ENCODE data around the gene SLC2A10. TPM values are rescaled to one million over a fixed set of nuclear protein-coding genes. Genes with fewer than 3 reads are reported as not detected.

Gene SLC2A10
- polyA plus RNA-seq (not detected in 3 replicates), polyA minus RNA-seq (not detected in 3 replicates)
- not detected for polyA plus RNA-seq (2011; ENCODE audit: low read depth)
- polyA plus RNA-seq (2011; cell fraction: cytosol; rRNA removed), result not detected in 2 replicates
- not detected in 2 replicates for polyA plus RNA-seq (2011; cell fraction: nucleus; rRNA removed)
- not detected in 2 replicates for polyA plus RNA-seq (2012; ENCODE audit: low replicate concordance)
- polyA minus RNA-seq (2011; cell fraction: cytosol; rRNA and poly(A)+ RNA removed), result not detected
- not detected in 2 replicates for polyA minus RNA-seq (2011; cell fraction: nucleus; rRNA and poly(A)+ RNA removed)

- Histone ChIP-seq H3K4me2 (ENCODE audit: control insufficient read depth, extremely low read depth, insufficient read depth, low read depth, low read length) (peak within 1 kb of the TSS; percentile 16), H3K27me3 (ENCODE audit: control insufficient read depth, extremely low read depth, insufficient read depth, low read length) (peaks cover 45% of the 10 kb centered on the region)
- dilution Hi-C loops (cut with MboI; ENCODE audit: extremely low pct_ligation_motif_present, low sequenced_read_pairs), result no loop called here
These were observed at the start of gene SLC2A10 for GRCh38 chr20:46709459-46710152. SLC2A10 (plus strand) TSS chr20:46709649; CDS start chr20:46709737, 88 bp downstream.

GRCh38 chr20:46660487-46660886 is 49.0 kb upstream of the SLC2A10 start:
- Histone ChIP-seq H3K4me1 (ENCODE audit: control insufficient read depth, extremely low read depth, insufficient read depth, low read length) (no peaks in the 10 kb centered on the region), H3K9me3 (ENCODE audit: control insufficient read depth, low read depth, low read length) (no peaks in the 10 kb centered on the region), H3K4me3 (ENCODE audit: control insufficient read depth in 2 of 3, extremely low read depth in 1 of 3, insufficient read depth in 2 of 3, low read depth in 1 of 3, low read length in 3 of 3) (no peak overlapping the region), H3K9me1 (ENCODE audit: control insufficient read depth, extremely low read depth, insufficient read depth, low read length) (no peaks in the 10 kb centered on the region), H3K27me3 (ENCODE audit: control insufficient read depth, extremely low read depth, insufficient read depth, low read length) (no peaks in the 10 kb centered on the region), H2AFZ (ENCODE audit: control insufficient read depth, low read length) (no peak overlapping the region), H4K20me1 (ENCODE audit: control insufficient read depth, extremely low read depth, insufficient read depth, low read length) (no peaks in the 10 kb centered on the region), H3K36me3 (ENCODE audit: control insufficient read depth in 2 of 2, extremely low read depth in 1 of 2, insufficient read depth in 2 of 2, low read length in 2 of 2) (no peaks in the 10 kb centered on the region), H3K79me2 (ENCODE audit: control insufficient read depth, insufficient read depth, low read length) (no peaks in the 10 kb centered on the region), H3K9ac (ENCODE audit: control insufficient read depth, extremely low read depth, insufficient read depth, low read length) (no peak overlapping the region), H3K4me2 (ENCODE audit: control insufficient read depth, extremely low read depth, insufficient read depth, low read depth, low read length) (no peak overlapping the region), H3K27ac (ENCODE audit: control insufficient read depth, insufficient read depth, low read length) (no peak overlapping the region)
- DNase-seq (ENCODE audit: low read depth, low spot score) (no peak), FAIRE-seq (no peak)
- no peak for TF ChIP-seq EZH2 (IDR thresholded peaks at IDR 0.05; ENCODE audit: low read length)
- TF ChIP-seq CTCF (optimal IDR thresholded peaks at IDR 0.05 in 1 of 3, IDR thresholded peaks at IDR 0.05 in 1 of 3, conservative IDR thresholded peaks at IDR 0.05 in 1 of 3; ENCODE audit: extremely low read depth in 1 of 3, insufficient read depth in 2 of 3, low read length in 3 of 3), result no peak
- dilution Hi-C loops (cut with MboI; ENCODE audit: extremely low pct_ligation_motif_present, low sequenced_read_pairs), result no loop called here

More at GRCh38 chr20:46709459-46710152, at the start of gene SLC2A10:
- Histone ChIP-seq H3K9ac (ENCODE audit: control insufficient read depth, extremely low read depth, insufficient read depth, low read length) (no peak within 1 kb of the TSS), H3K27ac (ENCODE audit: control insufficient read depth, insufficient read depth, low read length) (no peak within 1 kb of the TSS), H4K20me1 (ENCODE audit: control insufficient read depth, extremely low read depth, insufficient read depth, low read length) (no peaks in the 10 kb centered on the region), H3K9me1 (ENCODE audit: control insufficient read depth, extremely low read depth, insufficient read depth, low read length) (no peaks in the 10 kb centered on the region), H3K4me1 (ENCODE audit: control insufficient read depth, extremely low read depth, insufficient read depth, low read length) (no peaks in the 10 kb centered on the region), H2AFZ (ENCODE audit: control insufficient read depth, low read length) (no peak within 1 kb of the TSS), H3K4me3 (ENCODE audit: control insufficient read depth in 2 of 3, extremely low read depth in 1 of 3, insufficient read depth in 2 of 3, low read depth in 1 of 3, low read length in 3 of 3) (no peak within 1 kb of the TSS), H3K9me3 (ENCODE audit: control insufficient read depth, low read depth, low read length) (peaks cover 2% of the 10 kb centered on the region), H3K36me3 (ENCODE audit: control insufficient read depth in 2 of 2, extremely low read depth in 1 of 2, insufficient read depth in 2 of 2, low read length in 2 of 2) (no peaks in the 10 kb centered on the region), H3K79me2 (ENCODE audit: control insufficient read depth, insufficient read depth, low read length) (no peaks in the 10 kb centered on the region)
- FAIRE-seq, result no peak
- TF ChIP-seq EZH2 (IDR thresholded peaks at IDR 0.05; ENCODE audit: low read length) (no peak), CTCF (optimal IDR thresholded peaks at IDR 0.05 in 1 of 3, IDR thresholded peaks at IDR 0.05 in 1 of 3, conservative IDR thresholded peaks at IDR 0.05 in 1 of 3; ENCODE audit: extremely low read depth in 1 of 3, insufficient read depth in 2 of 3, low read length in 3 of 3) (no peak)
- DNase-seq (ENCODE audit: low read depth, low spot score), result no peak

Measured in keratinocyte (primary cell).